ENCODE results near the gene PPIE. TPM values are rescaled to one million over a fixed set of nuclear protein-coding genes. Genes with fewer than 3 reads are reported as not detected.

Gene PPIE
- total RNA-seq, 4 donors from 2014 or later = 38.5 to 45.1 (median 42.0) TPM

DNA sequence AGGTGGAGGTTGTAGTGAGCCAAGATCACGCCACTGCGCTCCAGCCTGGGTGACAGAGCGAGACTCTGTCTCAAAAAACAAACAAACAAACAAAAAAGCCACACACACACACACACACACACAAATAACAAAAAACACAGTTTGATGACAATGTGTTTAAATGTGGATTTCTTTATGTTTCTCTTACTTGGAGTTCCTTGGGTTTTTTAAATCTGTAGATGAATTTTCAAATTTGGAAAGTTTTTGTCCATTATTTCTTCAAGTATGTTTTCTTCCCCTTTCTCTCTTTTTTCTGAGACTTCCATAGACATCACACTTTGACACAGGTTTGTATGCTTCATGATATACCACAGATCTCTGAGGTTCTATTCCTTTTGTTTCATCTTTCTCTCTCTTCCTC, 12.1 kb upstream of the PPIE start:
- Histone ChIP-seq H3K27ac (no peak overlapping the region), H3K27me3 (peaks cover 31% of the 10 kb centered on the region), H3K4me3 (no peak overlapping the region), H3K9me3 (no peaks in the 10 kb centered on the region), H3K4me1 (no peaks in the 10 kb centered on the region), H3K36me3 (no peaks in the 10 kb centered on the region)
- WGBS, 2 donors (ENCODE audit: low coverage in 1 of 2) = 94% methylated on average over 2 of the region's 3 CpGs; no CpG with 5 or more reads in 1 of the 2 donors
- TF ChIP-seq POLR2A (IDR thresholded peaks at IDR 0.05) = no peak
- no peak for TF ChIP-seq POLR2AphosphoS5 (IDR thresholded peaks at IDR 0.05)
- TF ChIP-seq EP300 (IDR thresholded peaks at IDR 0.05) = no peak
- TF ChIP-seq, protein P1, sequence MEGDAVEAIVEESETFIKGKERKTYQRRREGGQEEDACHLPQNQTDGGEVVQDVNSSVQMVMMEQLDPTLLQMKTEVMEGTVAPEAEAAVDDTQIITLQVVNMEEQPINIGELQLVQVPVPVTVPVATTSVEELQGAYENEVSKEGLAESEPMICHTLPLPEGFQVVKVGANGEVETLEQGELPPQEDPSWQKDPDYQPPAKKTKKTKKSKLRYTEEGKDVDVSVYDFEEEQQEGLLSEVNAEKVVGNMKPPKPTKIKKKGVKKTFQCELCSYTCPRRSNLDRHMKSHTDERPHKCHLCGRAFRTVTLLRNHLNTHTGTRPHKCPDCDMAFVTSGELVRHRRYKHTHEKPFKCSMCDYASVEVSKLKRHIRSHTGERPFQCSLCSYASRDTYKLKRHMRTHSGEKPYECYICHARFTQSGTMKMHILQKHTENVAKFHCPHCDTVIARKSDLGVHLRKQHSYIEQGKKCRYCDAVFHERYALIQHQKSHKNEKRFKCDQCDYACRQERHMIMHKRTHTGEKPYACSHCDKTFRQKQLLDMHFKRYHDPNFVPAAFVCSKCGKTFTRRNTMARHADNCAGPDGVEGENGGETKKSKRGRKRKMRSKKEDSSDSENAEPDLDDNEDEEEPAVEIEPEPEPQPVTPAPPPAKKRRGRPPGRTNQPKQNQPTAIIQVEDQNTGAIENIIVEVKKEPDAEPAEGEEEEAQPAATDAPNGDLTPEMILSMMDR (IDR thresholded peaks at IDR 0.05) = no peak
- no peak for ATAC-seq

DNA sequence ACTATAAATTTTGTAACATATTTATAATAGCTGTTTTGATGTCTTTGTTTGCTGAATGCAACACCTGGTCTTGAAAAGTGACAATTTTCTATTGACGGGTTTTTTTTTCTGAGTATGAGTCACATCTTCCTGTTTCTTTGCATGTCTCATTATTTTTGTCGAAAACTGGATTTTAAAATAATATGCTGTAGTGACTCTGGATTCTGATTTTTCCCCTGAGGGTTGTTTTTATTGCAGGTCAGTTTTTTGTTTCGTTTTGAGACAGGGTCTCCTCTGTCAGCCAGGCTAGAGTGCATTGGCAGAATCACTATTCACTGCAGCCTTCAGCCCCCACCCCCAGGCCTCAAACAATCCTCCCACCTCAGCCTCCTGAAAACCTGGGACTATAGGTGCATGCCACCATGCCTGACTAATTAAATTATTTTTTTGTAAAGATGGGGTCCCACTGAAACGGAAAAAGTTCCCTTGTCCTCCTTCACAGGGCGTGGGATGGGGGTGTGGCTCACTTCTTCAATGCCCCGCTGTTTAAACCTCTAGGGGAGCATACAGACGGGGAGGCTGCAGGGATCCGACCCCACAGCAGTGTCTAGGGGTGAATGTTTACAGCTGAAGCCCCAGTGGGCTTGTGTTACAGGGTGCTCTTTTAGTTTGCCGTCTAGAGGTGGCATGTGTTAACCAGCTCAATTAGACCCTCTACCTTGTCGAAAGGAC, 11.3 kb upstream of the PPIE start:
- Histone ChIP-seq H3K27ac (no peak overlapping the region), H3K27me3 (peaks cover 31% of the 10 kb centered on the region), H3K9me3 (no peaks in the 10 kb centered on the region), H3K4me1 (no peaks in the 10 kb centered on the region), H3K36me3 (no peaks in the 10 kb centered on the region), H3K4me3 (no peak overlapping the region)
- WGBS, 2 donors (ENCODE audit: low coverage in 1 of 2) = 42 to 57% methylated on average over 5 to 6 of the region's 10 CpGs
- TF ChIP-seq POLR2A (IDR thresholded peaks at IDR 0.05) = no peak
- TF ChIP-seq POLR2AphosphoS5 (IDR thresholded peaks at IDR 0.05) = no peak
- TF ChIP-seq, protein P1 (IDR thresholded peaks at IDR 0.05) = no peak
- no peak for TF ChIP-seq EP300 (IDR thresholded peaks at IDR 0.05)
- no peak for ATAC-seq

DNA sequence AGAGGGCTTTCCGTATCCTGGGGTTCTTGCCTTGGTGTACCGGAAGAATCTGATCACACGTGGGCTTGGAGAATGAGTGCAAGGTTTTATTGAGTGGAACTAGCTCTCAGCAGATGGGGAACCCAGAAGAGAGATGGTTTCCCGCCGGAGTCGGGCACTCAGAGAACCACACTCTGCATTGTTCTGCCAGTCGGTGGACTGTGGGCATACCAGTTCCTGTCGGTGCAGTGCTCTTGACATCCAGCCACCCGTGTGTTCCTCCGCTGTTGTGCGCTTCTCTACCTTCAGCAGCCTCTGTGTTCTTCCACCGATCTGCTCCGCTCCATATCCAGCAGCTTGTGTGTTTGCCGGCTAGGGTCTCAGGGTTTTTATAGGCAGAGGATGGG, 10.8 kb upstream of the PPIE start:
- 60 to 80% methylated on average over 7 to 8 of the region's 14 CpGs for WGBS, 2 donors (ENCODE audit: low coverage in 1 of 2)
- no peak for ATAC-seq
- H3K27me3 ChIP-seq = peaks cover 31% of the 10 kb centered on the region

DNA sequence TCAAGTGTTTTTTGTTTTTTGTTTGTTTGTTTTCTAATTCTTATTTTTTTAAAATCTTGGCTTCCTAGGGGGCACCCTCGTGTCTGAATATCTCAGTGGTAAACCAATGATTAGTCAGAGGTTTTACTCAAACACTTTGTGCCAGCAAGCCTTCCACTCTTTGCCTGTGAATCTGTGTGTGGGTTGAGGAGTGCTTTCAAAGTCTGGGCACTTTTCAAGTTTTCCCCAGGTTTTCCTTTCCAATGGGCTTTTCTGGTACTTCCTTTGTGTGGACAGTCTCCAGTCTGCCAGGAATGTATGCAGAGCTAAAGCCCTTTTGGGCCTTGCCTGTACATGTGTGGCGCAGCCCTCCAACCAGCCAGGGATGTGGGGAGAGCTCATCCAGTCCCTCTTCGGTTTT, 9.7 kb upstream of the PPIE start:
- H3K36me3 ChIP-seq = no peaks in the 10 kb centered on the region
- TF ChIP-seq POLR2A (IDR thresholded peaks at IDR 0.05) (no peak), EP300 (IDR thresholded peaks at IDR 0.05) (no peak), POLR2AphosphoS5 (IDR thresholded peaks at IDR 0.05) (no peak)
- TF ChIP-seq, protein P1 (IDR thresholded peaks at IDR 0.05) = no peak
- no peaks in the 10 kb centered on the region for H3K9me3 ChIP-seq
- ATAC-seq = no peak
- no peak overlapping the region for H3K27ac ChIP-seq
- WGBS, 2 donors (ENCODE audit: low coverage in 1 of 2) = 53 to 61% methylated on average over 2 to 3 of the region's 3 CpGs
- H3K4me1 ChIP-seq = peaks cover 0 to 14% (median 0%) of the 10 kb centered on the region in 3 donors
- H3K27me3 ChIP-seq = peaks cover 31% of the 10 kb centered on the region
- H3K4me3 ChIP-seq = no peak overlapping the region

More for the DNA sequence above, 10.8 kb upstream of the PPIE start:
- no peak overlapping the region for H3K27ac ChIP-seq
- no peak overlapping the region for H3K4me3 ChIP-seq
- H3K9me3 ChIP-seq = no peaks in the 10 kb centered on the region
- H3K4me1 ChIP-seq = peaks cover 0 to 3% (median 0%) of the 10 kb centered on the region in 3 donors
- TF ChIP-seq, protein P1 (IDR thresholded peaks at IDR 0.05) = no peak
- no peak for TF ChIP-seq POLR2A (IDR thresholded peaks at IDR 0.05)
- H3K36me3 ChIP-seq = no peaks in the 10 kb centered on the region

DNA sequence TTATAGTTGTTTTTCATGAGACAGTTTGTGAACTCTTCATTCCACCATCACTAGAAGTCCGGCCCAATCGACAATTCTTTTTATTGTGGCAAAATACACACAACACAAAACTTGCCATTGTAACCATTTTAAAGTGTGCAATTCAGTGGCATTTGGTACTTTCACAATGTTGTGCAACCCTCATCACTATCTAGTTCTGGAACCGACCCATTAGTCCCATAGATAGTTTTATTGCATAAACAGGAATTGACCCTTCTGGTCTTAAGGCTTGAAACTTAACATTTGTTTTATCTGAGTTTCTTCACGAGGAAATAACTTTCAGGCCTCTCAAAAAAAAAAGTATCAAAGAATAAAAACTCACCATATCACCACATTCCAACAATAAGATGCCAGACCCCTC, 8.8 kb upstream of the PPIE start:
- no peak overlapping the region for H3K4me3 ChIP-seq
- no peak for ATAC-seq
- H3K27ac ChIP-seq = no peak overlapping the region
- no peak for TF ChIP-seq POLR2AphosphoS5 (IDR thresholded peaks at IDR 0.05)
- TF ChIP-seq, protein P1 (IDR thresholded peaks at IDR 0.05) = no peak
- TF ChIP-seq POLR2A (IDR thresholded peaks at IDR 0.05) = no peak
- TF ChIP-seq EP300 (IDR thresholded peaks at IDR 0.05) = no peak
- peaks cover 0 to 22% (median 0%) of the 10 kb centered on the region in 3 donors for H3K4me1 ChIP-seq
- 47 to 70% methylated on average over 2 to 3 of the region's 4 CpGs for WGBS, 2 donors (ENCODE audit: low coverage in 1 of 2)
- no peaks in the 10 kb centered on the region for H3K36me3 ChIP-seq
- H3K9me3 ChIP-seq = no peaks in the 10 kb centered on the region
- H3K27me3 ChIP-seq = peaks cover 34% of the 10 kb centered on the region

All from gastroesophageal sphincter (tissue), 4 donors.